HG02973 (cell line): ENCODE measurements around the gene TNNC1.

Source experiments
- ATAC-seq: cut with Tn5 transposase; IDR thresholded peaks from one replicate; pipeline ENCODE4 v1.9.1; 2021; ENCODE audit warnings: moderate library complexity; ENCODE audit not compliant: unreplicated experiment

TNNC1 gene

GRCh38 chr3:52484680-52485461 lies 31.0 kb upstream of the TNNC1 start:
- no peak for ATAC-seq

DNA sequence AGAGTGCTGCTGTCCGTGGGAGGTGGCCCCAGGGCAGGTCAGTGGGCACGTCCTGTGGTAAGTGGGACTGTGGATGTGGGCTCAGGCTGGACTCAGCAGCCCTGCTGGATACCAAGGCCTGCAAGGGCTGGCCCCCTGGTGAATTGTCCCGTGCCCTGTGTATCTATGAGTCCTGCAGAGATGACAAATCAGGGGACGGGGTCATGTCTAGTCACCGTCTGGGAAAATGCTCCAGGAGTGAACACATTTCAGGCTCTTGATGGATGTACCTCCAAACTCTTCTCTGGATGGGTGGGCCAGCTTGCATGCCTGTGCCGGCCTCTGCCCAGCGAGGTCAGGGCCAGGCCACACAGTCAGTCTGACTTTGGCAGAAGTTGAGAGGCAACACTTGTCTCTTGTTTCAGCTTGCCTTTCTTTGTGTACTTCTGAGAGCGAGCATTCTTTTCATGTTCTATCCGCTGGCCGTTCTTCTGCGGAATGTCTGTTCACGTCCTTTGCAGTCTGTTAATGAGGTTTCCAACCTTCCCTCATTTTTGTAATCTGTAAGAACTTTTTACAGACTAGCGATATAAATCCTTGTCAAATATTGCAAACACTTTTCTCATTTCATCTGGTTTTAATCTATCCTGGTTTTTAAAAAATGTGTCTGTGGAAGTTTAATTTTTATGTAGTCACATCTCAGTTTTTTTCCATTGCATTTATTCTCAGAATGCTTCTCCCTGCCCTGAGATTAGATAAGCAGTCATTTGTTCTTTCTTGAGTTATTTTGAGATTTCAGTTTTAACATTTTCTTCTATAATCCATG lies 29.9 kb upstream of the TNNC1 start:
- ATAC-seq, result no peak

DNA sequence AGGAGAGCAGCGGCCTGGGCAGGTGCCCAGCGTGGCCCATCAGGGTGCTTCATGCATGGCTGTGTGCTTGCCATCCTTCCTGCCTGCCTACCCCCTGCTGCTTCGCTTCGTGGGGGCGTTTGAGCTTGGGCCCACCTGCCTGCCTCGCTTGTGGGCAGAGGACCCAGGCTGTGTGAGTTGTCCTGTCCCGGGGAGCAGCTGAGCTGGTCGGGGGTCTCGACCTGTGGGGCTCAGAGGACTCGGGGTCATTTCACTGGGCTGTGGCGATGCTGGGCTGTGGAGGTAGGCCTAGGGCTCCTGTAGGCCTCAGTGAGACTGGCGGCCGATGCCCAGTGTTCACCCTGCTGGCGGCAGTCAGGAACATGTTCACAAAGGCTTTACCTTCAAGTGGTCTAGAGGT lies 29.2 kb upstream of the TNNC1 start:
- ATAC-seq, result no peak

DNA sequence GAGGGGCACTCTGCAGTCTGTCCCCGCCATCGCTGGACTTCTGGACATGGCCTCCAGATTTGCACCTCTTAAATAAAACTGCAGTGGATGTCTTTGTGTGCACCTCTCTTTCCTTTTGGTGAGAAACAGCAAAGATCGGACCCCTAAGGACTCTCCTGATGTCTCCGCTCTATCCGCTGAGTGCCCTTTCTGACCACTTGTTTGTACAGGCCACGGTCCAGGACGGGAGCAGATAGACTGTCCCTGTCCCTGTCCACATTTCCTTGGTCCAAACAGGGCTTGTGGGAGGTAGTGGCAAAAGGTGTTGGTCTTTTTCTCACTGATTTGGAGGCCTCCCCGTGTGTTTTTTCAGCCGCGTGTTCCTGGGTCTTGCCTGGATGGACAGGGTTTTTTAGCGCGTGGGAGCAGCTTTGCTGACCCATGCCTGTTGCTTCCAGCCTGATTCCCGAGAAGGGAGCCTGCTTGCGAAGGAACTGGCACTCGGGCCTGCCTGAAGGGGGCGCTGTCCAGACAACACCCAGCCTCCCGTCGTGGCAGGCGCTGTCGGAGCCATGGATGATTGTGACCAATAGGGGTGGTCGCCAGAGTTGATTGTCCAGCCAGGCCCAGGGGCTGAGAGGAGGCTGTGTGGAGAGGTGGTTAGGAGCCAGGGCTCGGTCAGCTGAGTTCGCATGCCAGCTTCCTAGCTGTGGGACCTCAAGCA lies 28.1 kb upstream of the TNNC1 start:
- no peak for ATAC-seq

GRCh38 chr3:52480768-52481715 lies 27.2 kb upstream of the TNNC1 start:
- ATAC-seq, result no peak

- ATAC-seq, result no peak
Observed at GRCh38 chr3:52479877-52480575, 26.2 kb upstream of the TNNC1 start.

DNA sequence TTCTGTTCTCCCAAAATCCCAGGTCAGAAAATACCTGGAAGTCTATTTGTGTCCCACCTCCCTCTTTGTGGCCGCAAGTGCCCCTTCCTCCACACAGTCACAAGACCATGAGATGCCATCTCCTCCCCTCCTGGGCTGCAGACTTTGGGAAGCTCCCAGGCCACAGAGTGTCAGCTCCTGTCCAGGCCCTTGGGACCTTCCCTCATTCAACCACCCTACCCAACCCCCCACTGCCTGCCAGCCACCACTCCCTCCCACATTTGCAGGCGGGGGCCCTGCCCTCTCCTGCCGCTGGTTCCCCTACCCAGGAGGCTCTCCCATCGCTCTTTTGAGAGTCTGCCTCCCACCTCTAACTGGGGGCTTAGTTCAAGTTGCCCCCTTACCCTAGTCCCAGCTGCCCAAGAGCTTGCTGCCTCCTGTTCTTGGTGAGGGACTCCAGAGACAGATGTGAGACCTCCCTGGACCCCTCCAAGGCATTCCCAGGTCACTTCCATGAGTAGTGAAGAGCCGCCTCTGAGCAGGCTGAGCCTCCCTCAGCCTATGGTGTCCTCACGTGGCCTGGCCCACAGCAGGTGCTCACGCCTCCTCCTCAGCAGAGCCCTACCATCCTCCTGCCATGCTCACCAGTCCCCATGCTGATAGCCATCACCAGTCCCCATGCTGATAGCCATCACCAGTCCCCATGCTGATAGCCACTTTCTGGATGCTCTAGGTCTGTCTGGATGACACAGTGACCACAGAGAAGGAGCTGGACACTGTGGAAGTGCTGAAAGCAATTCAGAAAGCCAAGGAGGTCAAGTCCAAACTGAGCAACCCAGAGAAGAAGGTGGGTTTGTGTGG lies 25.4 kb upstream of the TNNC1 start:
- ATAC-seq, result no peak

DNA sequence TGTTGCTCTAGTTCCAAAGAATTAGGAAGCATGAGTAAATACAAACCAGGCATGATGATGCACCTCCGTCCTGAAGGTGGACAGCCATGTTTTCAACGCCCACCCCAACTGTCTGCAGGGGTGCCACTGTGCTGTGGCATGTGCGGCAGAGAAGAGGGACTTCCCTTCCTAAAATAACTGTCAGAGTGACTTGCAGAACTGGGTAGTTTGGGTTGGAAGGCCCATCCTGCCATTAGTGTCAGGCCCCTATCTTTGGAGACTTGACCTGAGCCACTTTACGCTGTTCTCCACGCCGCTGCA lies 23.9 kb upstream of the TNNC1 start:
- ATAC-seq, result no peak

DNA sequence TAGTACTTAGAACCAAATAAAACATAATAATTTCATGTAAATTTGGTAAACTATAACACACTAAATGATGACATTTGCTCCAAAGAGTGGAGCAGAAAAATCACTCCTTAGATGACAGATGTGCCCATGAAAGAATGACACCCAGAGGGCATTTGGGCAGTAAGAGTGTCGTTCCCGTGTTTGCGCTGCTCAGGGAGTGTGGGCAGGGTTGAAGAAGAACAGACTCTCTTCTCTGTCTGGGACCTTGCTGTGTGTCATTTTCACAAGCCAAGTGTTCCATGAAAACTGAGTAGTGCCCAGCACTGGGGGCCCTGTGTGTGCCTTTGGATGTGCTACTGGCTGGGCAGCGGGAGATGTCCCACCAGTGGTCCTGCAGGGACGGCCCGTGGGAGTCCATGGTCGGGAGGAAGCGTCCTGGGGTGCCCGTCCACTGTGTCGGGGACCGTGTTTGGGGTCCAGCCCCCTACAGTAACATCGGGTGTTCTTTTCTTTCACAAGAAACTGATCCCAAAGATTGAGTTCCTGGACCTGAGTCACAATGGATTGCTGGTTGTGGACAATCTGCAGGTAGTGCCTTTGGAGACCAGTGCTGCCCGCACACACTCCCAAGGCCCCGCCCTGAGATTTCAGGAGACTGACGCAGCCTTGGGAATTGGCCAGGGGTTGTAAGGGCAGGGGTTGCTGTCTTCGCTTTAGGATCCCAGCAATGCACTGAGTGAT lies 23.4 kb upstream of the TNNC1 start:
- ATAC-seq, result no peak

DNA sequence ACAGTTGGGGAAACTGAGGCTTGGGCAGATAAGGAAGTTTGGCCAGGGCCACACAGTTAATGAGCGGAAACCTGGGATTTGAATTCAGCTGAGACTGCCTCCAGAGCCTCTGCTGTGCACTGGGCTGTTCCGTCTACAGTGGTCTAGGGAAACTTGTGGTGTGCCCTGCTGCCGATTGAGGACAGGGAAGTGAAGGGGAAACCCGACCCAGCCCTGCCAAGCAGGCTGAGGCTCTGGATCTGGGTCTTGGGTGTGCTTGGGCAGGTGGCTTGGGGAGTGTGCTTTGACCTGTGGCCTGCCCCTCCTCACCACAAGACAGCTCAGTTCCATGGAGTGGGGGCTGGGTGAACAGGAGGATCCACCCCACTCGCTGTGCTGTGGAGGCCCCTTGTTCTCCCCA lies 19.2 kb upstream of the TNNC1 start:
- ATAC-seq, result no peak

DNA sequence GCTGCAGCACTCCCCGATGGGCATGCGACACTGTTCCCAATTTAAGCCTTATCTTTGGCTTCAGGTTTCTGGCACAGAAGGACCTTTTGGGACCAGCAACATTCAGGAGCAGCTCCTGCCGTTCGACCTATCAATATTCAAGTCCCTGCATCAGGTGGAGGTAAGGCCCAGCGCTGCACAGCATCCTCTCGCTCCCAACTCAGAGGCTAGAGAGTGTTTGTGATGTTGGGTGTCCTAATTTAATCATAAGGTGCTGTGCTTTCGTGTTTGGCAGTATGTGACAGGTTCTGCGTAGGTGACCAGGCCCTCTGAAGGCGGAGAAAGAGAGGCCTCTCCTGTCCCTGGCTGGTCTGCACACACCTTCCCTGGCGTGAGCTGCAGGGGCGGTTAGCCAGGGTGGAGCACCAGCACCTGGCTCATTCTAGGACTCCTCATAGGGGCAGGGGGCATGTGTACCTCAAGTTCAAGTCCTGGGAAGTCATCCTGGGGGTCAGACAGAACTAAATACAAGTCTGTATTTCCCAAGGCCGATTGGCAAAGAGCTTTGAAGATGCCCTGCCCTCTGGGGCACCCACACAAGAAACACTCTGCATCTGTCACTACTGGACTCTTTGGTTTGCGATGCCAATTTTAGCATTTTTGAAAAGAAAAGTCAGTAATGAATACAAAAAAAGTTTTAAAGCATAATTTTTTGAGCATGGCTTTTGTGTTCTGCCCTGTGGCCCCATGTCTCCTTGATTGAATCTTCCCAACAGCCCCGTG lies 18.6 kb upstream of the TNNC1 start:
- no peak for ATAC-seq

DNA sequence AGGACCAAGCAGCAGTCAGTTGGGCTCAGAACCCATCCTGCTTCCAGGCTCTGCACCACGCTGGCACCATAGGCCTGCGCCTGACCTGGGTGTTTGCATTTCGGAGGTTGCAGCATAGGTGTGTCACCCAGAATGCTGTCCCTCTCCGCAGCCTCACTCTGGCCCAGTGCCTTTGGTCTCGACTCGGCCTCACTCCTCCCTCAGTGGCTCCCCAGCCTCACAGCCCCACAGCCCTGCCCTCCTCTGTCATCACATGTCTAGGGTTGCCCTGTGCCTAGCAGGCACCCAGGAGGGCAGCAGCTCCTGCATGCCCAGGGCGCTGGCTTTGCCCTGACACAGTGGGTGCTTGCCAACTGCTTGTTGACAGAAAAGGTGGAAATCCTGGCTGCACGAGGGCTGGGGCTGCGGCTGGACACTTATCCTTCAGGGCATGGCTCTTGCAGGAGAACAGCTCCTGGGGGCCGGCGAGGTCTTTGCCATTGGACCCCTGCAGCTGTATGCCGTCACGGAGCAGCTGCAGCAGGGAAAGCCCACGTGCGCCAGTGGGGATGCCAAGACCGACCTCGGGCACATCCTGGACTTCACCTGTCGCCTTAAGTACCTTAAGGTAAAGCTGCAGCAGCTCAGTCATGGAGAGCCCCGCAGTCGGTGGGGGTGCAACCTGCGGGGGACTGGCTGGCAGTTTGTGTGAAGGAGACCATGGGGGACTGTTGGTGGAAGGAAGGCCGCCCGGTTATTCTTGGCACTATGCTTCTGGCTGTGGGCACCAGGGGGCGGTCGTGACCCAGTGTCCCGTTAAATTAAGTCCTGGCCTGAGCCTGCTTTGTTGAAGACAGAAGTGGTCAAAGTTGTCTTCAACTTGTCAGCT lies 17.8 kb upstream of the TNNC1 start:
- no peak for ATAC-seq

DNA sequence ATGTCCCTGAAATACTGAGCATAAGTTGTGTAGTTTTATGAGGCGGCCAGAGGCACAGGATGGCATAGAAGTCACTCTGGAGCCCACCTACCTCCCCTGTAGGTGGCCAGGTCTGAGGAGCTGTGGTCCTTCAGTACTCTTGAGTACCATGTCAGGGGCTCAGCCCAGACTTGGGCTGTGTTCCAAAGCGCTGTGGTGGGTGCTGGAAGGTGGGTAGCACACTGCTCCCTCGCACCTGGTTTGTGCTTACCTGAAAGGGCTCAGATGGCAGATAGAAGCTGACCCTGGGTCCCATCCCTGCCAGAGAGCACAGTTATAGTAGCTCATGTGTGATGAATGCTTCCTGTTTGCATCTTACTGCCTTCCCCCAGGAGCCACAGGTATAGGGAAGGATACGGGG lies 17.1 kb upstream of the TNNC1 start:
- no peak for ATAC-seq

DNA sequence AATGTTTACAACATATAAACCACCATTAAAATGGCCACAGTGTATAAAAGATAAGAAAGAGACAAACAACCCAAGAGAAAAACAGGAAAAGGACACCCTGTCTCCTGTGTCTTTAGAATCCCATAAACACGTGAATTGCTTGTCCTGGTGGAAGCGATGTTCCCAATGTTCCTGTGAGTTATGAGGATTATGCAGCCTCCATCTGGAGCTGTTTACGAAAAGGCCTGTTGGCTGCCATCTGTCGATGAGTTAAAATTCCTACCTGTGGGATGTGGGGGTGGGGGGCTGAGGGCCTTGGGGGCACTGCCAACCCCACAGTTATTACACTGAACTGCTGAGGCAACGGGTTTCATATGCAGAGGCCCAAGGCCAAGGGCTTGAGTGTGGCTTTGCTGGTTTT lies 15.2 kb upstream of the TNNC1 start:
- ATAC-seq, result no peak

GRCh38 chr3:52468336-52468735 lies 14.5 kb upstream of the TNNC1 start:
- ATAC-seq, result no peak

- no peak for ATAC-seq
Observed at GRCh38 chr3:52463416-52463815, 9.6 kb upstream of the TNNC1 start.

- no peak for ATAC-seq
Observed at GRCh38 chr3:52461874-52462273, 8.0 kb upstream of the TNNC1 start.
